A549 (cell line): Measurements from ENCODE around the gene IFNL2. TPM values are rescaled to one million over a fixed set of nuclear protein-coding genes. Genes with fewer than 3 reads are reported as not detected.
A peak's percentile ranks its signal among the peaks of the same experiment; 100 is the strongest.

ENCODE experiments used
- ATAC-seq, 2 experiments: fragments of 200-7000 bp in 1 of 2; fragments of >200 bp in 1 of 2; cut with Nextera tagmentation in 1 of 2; cut with Tn5 transposase in 1 of 2; 3 replicates each; pipeline versions ENCODE4 v1.8.0 to v1.9.1; 2018 to 2020; ENCODE audit warnings: mild to moderate bottlenecking in 1 of 2, moderate library complexity in 1 of 2
- CTCF ChIA-PET: fragments of 300-600 bp; sonication (Branson Sonifier 250); formaldehyde crosslinking; extraction: SDS; loops from one replicate; lab custom pipeline; 2021; ENCODE audit warnings: antibody characterized with exemption, inconsistent platforms; lab: Yijun Ruan, JAX
- POLR2A ChIA-PET: fragments of 350-600 bp; formaldehyde crosslinking; extraction: SDS; loops from one replicate; lab custom pipeline; 2021; ENCODE audit warnings: antibody characterized with exemption, inconsistent platforms; lab: Yijun Ruan, JAX
- DNase-seq, 2 experiments: peaks; one replicate each; pipeline versions ENCODE4 v3.0.0 to v3.0.0-alpha.2; 2011 to 2016; ENCODE audit warnings: low read depth in 1 of 2, low spot score in 1 of 2
- FAIRE-seq: peaks from 2 replicates; lab custom pipeline; 2011; peaks lifted over from hg19 to GRCh38; lab: Jason Lieb, UNC
- H3K27ac ChIP-seq, 2 experiments: fragments of >200 bp; sonication (Bioruptor Twin); formaldehyde crosslinking; 3 replicates each; pipeline ENCODE4 v1.5.1; 2016 to 2017
- H3K4me1 ChIP-seq: fragments of >200 bp; sonication (Bioruptor Twin); formaldehyde crosslinking; 3 replicates; pipeline ENCODE4 v1.6.1; 2016
- H3K4me2 ChIP-seq: fragments of >200 bp; sonication (Bioruptor Twin); formaldehyde crosslinking; 3 replicates; pipeline ENCODE4 v1.6.1; 2016
- H3K4me3 ChIP-seq: fragments of >200 bp; sonication (Bioruptor Twin); formaldehyde crosslinking; 3 replicates; pipeline ENCODE4 v1.5.1; 2016
- H3K9me3 ChIP-seq: fragments of >200 bp; sonication (Bioruptor Twin); formaldehyde crosslinking; 3 replicates; pipeline ENCODE4 v1.6.1; 2016
- CBX2 ChIP-seq: fragments of 200-600 bp; sonication (generic); IDR thresholded peaks from 2 replicates; pipeline ENCODE4 v1.6.1; 2016; ENCODE audit warnings: low read depth, mild to moderate bottlenecking, borderline replicate concordance
- CBX8 ChIP-seq: fragments of 200-600 bp; sonication (generic); IDR thresholded peaks from 2 replicates; pipeline ENCODE4 v1.6.1; 2016
- CEBPB ChIP-seq, 2 experiments: fragments of >200 bp in 1 of 2; sonication (Bioruptor Twin) in 1 of 2; formaldehyde crosslinking in 1 of 2; IDR thresholded peaks; 2 replicates each; pipeline ENCODE4 v1.6.1; 2012 to 2016
- E2F6 ChIP-seq: IDR thresholded peaks from 2 replicates; pipeline ENCODE4 v1.6.1; 2012; ENCODE audit warnings: low read depth, borderline replicate concordance
- EHF ChIP-seq: fragments of 250-450 bp; sonication (Bioruptor Pico); IDR thresholded peaks from 2 replicates; pipeline ENCODE4 v1.5.0; 2020; ENCODE audit warnings: mild to moderate bottlenecking
- EP300 ChIP-seq, 2 experiments: fragments of >200 bp; sonication (Bioruptor Twin); formaldehyde crosslinking; IDR thresholded peaks; 2 replicates in 1 of 2; 3 replicates in 1 of 2; pipeline ENCODE4 v1.6.1; 2016 to 2017
- ESRRA ChIP-seq: fragments of 150-350 bp; IDR thresholded peaks from 2 replicates; pipeline ENCODE4 v1.6.1; 2014; ENCODE audit warnings: mild to moderate bottlenecking, low read length, borderline replicate concordance
- FOSB ChIP-seq: fragments of 250-450 bp; sonication (Bioruptor Pico); IDR thresholded peaks from 2 replicates; pipeline ENCODE4 v1.5.0; 2020; ENCODE audit warnings: mild to moderate bottlenecking, moderate library complexity
- FOXS1 ChIP-seq: fragments of 250-450 bp; sonication (Bioruptor Pico); IDR thresholded peaks from 2 replicates; pipeline ENCODE4 v1.5.0; 2020; ENCODE audit warnings: mild to moderate bottlenecking, moderate library complexity
- JUNB ChIP-seq: fragments of >200 bp; sonication (Bioruptor Twin); formaldehyde crosslinking; IDR thresholded peaks from 2 replicates; pipeline ENCODE4 v1.6.1; 2016
- KDM1A ChIP-seq: fragments of 200-600 bp; sonication (generic); IDR thresholded peaks from 2 replicates; pipeline ENCODE4 v1.6.1; 2016; ENCODE audit warnings: low read depth, mild to moderate bottlenecking
- MAFK ChIP-seq: fragments of 450-650 bp; IDR thresholded peaks from 2 replicates; pipeline ENCODE4 v1.6.1; 2014; ENCODE audit not compliant: partially characterized antibody
- MYC ChIP-seq: IDR thresholded peaks from 2 replicates; pipeline ENCODE4 v1.6.1; 2012; ENCODE audit warnings: mild to moderate bottlenecking, inconsistent platforms, low read length, improper control_type of control experiment, borderline replicate concordance
- NFE2L2 ChIP-seq: fragments of 150-350 bp; conservative IDR thresholded peaks from 2 replicates; pipeline ENCODE4 v1.6.1; 2014; ENCODE audit warnings: low read length
- POLR2A ChIP-seq: IDR thresholded peaks from 2 replicates; pipeline ENCODE4 v1.6.1; 2012; ENCODE audit warnings: mild to moderate bottlenecking, low read length
- POLR2AphosphoS2 ChIP-seq: conservative IDR thresholded peaks from 2 replicates; pipeline ENCODE4 v1.6.1; 2012; ENCODE audit warnings: low read length, improper control_type of control experiment, inconsistent platforms
- RAD21 ChIP-seq, 2 experiments: fragments of >200 bp in 1 of 2; sonication (Bioruptor Twin) in 1 of 2; formaldehyde crosslinking in 1 of 2; IDR thresholded peaks in 1 of 2; conservative IDR thresholded peaks in 1 of 2; 2 replicates in 1 of 2; 3 replicates in 1 of 2; pipeline ENCODE4 v1.6.1; 2012 to 2018; ENCODE audit warnings: inconsistent platforms in 1 of 2
- RCOR1 ChIP-seq: fragments of 150-350 bp; IDR thresholded peaks from 2 replicates; pipeline ENCODE4 v1.6.1; 2014; ENCODE audit warnings: antibody characterized with exemption, low read length, low read depth
- REST ChIP-seq: fragments of 200-600 bp; sonication (generic); IDR thresholded peaks from 2 replicates; pipeline ENCODE4 v1.6.1; 2016; ENCODE audit warnings: antibody characterized with exemption, mild to moderate bottlenecking, moderate library complexity
- RNF2 ChIP-seq: fragments of 200-600 bp; sonication (generic); IDR thresholded peaks from 2 replicates; pipeline ENCODE4 v1.6.1; 2016; ENCODE audit warnings: low read depth, mild to moderate bottlenecking, antibody characterized with exemption, moderate library complexity, borderline replicate concordance
- ZSCAN20 ChIP-seq: fragments of 250-450 bp; sonication (Bioruptor Pico); IDR thresholded peaks from 2 replicates; pipeline ENCODE4 v1.8.0; 2022; ENCODE audit warnings: mild to moderate bottlenecking, moderate library complexity
- WGBS: methylation state at CpG from one replicate; pipeline ENCODE4 v1.1.6; 2017; ENCODE audit errors: missing lambda C conversion rate; 5-methylcytosine and 5-hydroxymethylcytosine counted together
- polyA plus RNA-seq, 4 experiments: library from polyadenylated mRNA; depleted of rRNA in 3 of 4; stranded (reverse); fragments of >200 nt; fragmentation: RNase III in 1 of 4; extraction: RNeasy Plus Mini Kit Qiagen cat#74134 plus additional on column Dnase treatment in 1 of 4; gene quantifications; 2 replicates in 3 of 4; 3 replicates in 1 of 4; pipeline ENCODE4 v1.2.3, GENCODE V29; 2011 to 2017
- TF ChIP-seq, protein P1 (sequence below): fragments of 150-350 bp; IDR thresholded peaks from 2 replicates; pipeline ENCODE4 v1.6.1; 2014; ENCODE audit warnings: low read depth, mild to moderate bottlenecking, low read length
- TF ChIP-seq, protein P2 (sequence below): fragments of >200 bp; sonication (Bioruptor Twin); formaldehyde crosslinking; IDR thresholded peaks from 2 replicates; pipeline ENCODE4 v1.6.1; 2016
- TF ChIP-seq, protein P3 (sequence below): fragments of >200 bp; sonication (Bioruptor Twin); formaldehyde crosslinking; IDR thresholded peaks from 3 replicates; pipeline ENCODE4 v1.6.1; 2016
- TF ChIP-seq, protein P4 (sequence below): fragments of >200 bp; sonication (Bioruptor Twin); formaldehyde crosslinking; IDR thresholded peaks from 3 replicates; pipeline ENCODE4 v1.5.1; 2016

IFNL2 gene
- polyA plus RNA-seq, 2 of the 4 experiments (the other 2 are of a cell fraction), result not detected

DNA sequence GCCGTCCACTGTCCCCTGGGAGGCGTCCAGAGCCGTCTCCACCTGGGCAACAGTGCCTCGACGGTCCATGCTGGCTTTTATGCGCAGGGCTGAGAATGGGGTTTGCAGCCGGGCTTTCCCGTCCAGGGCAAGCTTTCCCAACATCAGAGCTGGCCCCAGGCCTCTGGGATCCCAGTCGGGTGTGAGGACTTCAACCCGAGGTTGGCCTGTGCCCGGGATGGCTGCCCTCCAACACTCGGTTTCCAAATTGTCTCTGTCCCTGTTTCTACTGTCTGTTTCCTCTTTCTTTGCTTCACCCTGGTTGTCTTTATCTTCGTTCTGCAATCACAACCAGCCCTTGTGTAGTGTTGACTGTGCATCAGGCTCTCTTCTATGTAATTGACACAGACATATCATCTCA, 19.4 kb upstream of the IFNL2 start, which contains the start of gene IFNL4 (continued):
- no peak for TF ChIP-seq NFE2L2
- no peak for TF ChIP-seq CBX2
- TF ChIP-seq KDM1A, result no peak
- no peak for TF ChIP-seq RCOR1
- no peak for TF ChIP-seq FOXS1 (CRISPR knock-in tag)
- no peak for TF ChIP-seq MYC

- H3K9me3 ChIP-seq, result no peaks in the 10 kb centered on the region
- 81% methylated on average over 5 of the region's 5 CpGs for WGBS
- DNase-seq (no peak), FAIRE-seq (peak; percentile 95), ATAC-seq (no peak)
- H3K27ac ChIP-seq, result no peak overlapping the region
- no peak overlapping the region for H3K4me3 ChIP-seq
- no peak overlapping the region for H3K4me2 ChIP-seq
- ChIA-PET POLR2A (no interaction called here), CTCF (interaction anchor here (0.7 to 4.9 kb wide), 7 partner anchors 10 to 320 kb away, joined by 3 to 17 read pairs (median 5); partner anchors contain the start of genes MRPS12 and SARS2)
- TF ChIP-seq CBX8 (no peak), JUNB (no peak), POLR2AphosphoS2 (no peak), E2F6 (no peak), RAD21 (conservative IDR thresholded peaks at IDR 0.05 in 1 of 2, IDR thresholded peaks at IDR 0.05 in 1 of 2) (no peak)
- TF ChIP-seq, protein P1, sequence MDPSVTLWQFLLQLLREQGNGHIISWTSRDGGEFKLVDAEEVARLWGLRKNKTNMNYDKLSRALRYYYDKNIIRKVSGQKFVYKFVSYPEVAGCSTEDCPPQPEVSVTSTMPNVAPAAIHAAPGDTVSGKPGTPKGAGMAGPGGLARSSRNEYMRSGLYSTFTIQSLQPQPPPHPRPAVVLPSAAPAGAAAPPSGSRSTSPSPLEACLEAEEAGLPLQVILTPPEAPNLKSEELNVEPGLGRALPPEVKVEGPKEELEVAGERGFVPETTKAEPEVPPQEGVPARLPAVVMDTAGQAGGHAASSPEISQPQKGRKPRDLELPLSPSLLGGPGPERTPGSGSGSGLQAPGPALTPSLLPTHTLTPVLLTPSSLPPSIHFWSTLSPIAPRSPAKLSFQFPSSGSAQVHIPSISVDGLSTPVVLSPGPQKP, result no peak
- H3K4me1 ChIP-seq, result no peaks in the 10 kb centered on the region
These were observed 17.1 kb upstream of the IFNL2 start for GRCh38 chr19:39251081-39251480.

DNA sequence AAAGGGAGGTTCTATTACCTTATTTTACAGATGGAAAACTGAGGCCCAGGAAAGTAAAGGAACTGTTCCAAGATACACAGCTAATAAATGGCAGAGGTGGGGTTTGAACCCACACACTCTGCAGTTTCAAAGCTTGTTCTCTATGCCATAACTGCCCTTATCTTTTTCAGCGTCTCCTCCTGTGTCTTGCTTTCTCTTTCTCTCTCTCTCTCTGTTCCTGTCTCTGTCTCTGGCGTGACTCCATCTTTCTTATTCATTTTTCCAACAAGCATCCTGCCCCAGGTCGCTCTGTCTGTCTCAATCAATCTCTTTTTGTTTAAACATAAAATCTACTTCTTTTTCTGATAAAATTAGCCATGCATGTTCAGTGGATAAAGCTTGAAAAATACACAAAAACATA, 16.4 kb upstream of the IFNL2 start:
- POLR2A ChIA-PET, result interaction anchor here (0.6 kb wide), 1 partner anchor 732 kb away, joined by 4 read pairs; no protein-coding TSS in a partner anchor
- TF ChIP-seq NFE2L2 (no peak), CBX2 (no peak), EP300 (IDR thresholded peaks at IDR 0.05) (no peak), CEBPB (IDR thresholded peaks at IDR 0.05) (no peak), POLR2AphosphoS2 (no peak), JUNB (no peak), FOXS1 (CRISPR knock-in tag) (no peak), ESRRA (no peak), MAFK (no peak), POLR2A (no peak), E2F6 (no peak), FOSB (CRISPR knock-in tag) (no peak), EHF (CRISPR knock-in tag) (no peak), ZSCAN20 (CRISPR knock-in tag) (no peak), RNF2 (no peak), REST (no peak)
- TF ChIP-seq, protein P2, sequence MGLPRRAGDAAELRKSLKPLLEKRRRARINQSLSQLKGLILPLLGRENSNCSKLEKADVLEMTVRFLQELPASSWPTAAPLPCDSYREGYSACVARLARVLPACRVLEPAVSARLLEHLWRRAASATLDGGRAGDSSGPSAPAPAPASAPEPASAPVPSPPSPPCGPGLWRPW, result no peak
- TF ChIP-seq, protein P3, sequence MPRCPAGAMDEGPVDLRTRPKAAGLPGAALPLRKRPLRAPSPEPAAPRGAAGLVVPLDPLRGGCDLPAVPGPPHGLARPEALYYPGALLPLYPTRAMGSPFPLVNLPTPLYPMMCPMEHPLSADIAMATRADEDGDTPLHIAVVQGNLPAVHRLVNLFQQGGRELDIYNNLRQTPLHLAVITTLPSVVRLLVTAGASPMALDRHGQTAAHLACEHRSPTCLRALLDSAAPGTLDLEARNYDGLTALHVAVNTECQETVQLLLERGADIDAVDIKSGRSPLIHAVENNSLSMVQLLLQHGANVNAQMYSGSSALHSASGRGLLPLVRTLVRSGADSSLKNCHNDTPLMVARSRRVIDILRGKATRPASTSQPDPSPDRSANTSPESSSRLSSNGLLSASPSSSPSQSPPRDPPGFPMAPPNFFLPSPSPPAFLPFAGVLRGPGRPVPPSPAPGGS, result no peak
- TF ChIP-seq, protein P4, sequence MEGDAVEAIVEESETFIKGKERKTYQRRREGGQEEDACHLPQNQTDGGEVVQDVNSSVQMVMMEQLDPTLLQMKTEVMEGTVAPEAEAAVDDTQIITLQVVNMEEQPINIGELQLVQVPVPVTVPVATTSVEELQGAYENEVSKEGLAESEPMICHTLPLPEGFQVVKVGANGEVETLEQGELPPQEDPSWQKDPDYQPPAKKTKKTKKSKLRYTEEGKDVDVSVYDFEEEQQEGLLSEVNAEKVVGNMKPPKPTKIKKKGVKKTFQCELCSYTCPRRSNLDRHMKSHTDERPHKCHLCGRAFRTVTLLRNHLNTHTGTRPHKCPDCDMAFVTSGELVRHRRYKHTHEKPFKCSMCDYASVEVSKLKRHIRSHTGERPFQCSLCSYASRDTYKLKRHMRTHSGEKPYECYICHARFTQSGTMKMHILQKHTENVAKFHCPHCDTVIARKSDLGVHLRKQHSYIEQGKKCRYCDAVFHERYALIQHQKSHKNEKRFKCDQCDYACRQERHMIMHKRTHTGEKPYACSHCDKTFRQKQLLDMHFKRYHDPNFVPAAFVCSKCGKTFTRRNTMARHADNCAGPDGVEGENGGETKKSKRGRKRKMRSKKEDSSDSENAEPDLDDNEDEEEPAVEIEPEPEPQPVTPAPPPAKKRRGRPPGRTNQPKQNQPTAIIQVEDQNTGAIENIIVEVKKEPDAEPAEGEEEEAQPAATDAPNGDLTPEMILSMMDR, result no peak

More for the DNA sequence above, 16.4 kb upstream of the IFNL2 start:
- Histone ChIP-seq H3K4me2 (no peak overlapping the region), H3K4me1 (no peaks in the 10 kb centered on the region), H3K9me3 (no peaks in the 10 kb centered on the region), H3K27ac (no peak overlapping the region), H3K4me3 (no peak overlapping the region)
- FAIRE-seq, result no peak
- DNase-seq, result no peak
- CTCF ChIA-PET, result interaction anchor here (0.6 to 4.9 kb wide), 6 partner anchors 9 to 76 kb away, joined by 3 to 17 read pairs (median 5); no protein-coding TSS in a partner anchor
- no peak for ATAC-seq
- 39% methylated on average over 3 of the region's 3 CpGs for WGBS
